DLD1 (cell line): ENCODE data around the gene CCL19.

Experiments used
- in situ Hi-C: cut with HindIII; loops from 2 replicates; pipeline ENCODE4 v1.10.0; 2017; ENCODE audit warnings: low sequenced_read_pairs

Gene CCL19

DNA sequence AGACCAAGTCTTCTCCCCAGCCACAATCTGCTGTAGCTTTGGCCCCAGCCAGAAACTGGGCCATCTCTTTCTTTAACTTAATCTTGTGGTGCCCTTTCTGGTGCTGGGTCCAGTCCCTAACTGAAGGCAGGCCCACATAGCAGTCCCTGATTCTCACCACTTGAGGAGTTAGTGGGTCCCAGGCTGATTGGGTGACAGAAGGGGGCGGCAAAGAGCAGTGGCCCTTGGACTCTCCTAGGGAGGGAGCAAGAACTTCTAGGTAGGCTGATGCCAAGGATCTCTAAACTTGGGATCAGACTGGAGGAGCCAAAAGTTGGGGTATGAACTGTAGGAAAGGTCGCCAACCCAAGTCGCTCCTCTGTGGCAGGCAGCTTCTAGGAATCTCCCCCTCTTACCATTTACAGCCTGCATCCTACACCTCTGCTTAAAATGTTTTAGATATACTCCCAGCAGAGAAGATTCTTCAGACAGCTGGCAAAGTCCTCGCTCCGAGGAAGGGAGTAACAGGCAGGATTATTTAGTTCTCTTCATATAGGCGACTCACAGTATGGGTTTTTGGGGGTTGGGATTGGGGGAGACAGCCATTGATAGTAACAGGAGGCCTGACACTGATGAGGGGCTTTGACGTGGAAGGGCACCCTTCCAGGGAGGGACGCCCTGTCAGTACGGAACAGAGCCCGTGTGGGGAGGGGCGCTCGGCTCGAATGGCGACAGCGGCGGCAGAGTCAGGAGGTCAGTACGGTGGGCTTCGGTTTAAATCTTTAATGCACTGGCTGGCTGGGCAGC is 26.6 kb downstream of the CCL19 start:
- in situ Hi-C loops: no loop called here

DNA sequence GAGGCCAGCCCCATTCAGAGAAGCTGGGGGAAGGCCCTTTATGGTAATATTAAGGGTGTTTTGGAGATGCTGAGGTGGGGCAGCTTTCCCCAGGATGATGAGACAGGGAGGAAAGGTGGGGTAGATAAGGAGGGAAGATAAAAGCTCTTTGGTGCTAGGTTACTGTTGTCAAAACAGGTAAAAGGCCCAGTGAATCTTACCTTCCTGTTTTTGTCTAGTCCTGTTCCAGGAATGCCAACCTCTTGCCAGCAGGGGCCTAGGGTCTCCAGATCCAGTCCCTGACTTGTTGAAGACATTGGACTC is 27.8 kb downstream of the CCL19 start:
- in situ Hi-C loops: no loop called here

DNA sequence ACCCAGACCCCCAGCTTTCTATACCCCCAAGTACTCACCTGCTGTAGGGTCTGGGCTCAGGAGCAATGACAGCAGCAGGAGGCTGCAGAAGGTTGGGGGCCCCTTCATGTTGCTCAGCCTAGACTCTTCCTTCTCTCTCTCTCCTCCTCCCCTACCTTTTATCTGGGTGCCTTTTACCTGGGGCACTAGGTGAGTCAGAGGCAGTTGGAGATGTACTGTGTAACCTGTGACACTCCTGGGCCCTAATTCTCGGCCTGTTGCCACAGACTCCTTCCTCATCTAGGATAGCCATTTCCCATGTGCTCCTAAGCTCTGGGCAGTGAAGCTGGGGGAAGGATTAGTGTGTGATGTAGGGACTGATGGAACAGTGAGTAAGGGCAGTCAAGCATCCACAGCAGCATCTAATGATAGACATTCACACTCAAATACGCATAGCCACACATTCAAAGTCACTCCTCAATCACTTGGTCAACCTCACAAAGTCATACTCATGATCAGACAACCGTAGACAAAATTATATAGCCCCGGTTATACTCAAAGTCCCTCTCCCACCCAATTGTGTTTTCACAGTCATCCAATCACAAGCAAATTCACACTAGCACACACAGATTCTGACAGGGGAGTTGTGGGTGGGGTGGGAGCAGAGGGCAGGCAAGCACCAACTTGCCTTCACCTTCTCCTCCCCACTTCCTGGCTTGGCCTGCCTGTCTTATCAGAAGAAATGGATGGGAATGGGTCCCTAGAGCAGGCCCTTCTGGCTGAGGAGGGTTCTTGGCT is 28.4 kb downstream of the CCL19 start, which contains the start of gene CCL27:
TSS of gene CCL27 (minus strand) at position 132 of the 777 bp plus-strand sequence. CDS start at position 108, 24 bp downstream.
- in situ Hi-C loops: no loop called here

DNA sequence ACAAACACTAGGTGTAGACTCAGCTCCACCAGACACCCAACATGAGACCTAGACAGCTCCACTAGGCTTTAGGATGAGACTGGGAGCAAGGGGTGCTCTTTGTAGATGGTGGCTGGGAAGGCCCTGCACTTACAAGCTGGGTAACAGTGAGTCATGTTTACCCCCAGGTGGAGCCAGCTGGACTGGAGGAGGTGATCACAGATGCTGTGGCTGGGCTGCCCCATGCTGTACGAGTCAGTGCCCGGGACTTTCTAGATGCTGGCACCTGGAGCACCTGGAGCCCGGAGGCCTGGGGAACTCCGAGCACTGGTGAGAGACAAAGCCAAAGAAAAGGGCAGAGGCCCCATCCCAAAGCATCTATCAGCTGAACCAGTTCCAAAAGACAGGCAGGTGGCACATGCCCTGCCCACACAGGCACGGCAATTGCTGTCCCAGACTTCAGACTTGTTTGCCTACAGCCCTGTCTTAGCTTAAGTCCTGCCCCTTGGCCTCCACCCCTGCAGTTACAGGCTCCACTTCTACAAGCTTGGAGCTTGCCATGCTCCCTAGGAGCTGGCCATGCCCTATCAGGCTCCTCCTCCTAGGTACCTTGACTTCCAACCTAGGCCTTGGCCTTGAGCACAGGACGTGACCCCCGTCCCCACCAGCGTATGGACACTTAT is 31.4 kb downstream of the CCL19 start:
- in situ Hi-C loops: no loop called here

DNA sequence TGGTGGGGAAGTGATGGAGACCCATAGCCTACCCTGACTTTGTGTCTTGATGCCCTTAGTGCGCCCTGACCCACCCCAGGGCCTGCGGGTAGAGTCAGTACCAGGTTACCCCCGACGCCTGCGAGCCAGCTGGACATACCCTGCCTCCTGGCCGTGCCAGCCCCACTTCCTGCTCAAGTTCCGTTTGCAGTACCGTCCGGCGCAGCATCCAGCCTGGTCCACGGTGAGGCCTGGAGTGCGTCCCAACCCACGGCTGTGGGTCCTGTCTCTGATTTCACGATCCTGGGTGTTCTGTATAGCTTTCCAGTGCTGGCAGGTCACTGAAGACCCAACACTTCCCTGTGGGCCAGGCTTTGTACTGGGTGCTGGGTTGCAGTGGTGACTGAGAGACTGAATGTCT is 32.6 kb downstream of the CCL19 start:
- in situ Hi-C loops: no loop called here

DNA sequence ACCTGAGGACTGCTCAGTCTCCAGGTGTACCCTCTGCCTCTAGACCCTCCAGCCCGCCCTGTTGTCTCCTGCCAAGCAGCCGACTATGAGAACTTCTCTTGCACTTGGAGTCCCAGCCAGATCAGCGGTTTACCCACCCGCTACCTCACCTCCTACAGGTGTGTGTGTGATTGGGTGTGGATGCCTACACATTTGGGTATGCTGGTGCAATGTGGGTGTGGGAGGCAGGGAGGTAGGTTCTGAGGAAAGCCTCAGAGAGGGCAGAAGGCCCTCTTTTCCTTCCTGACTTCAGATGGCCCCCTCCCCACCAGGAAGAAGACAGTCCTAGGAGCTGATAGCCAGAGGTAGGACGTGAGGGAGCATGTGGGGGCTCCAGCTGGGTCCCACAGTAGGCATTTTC is 34.1 kb downstream of the CCL19 start:
- in situ Hi-C loops: no loop called here

DNA sequence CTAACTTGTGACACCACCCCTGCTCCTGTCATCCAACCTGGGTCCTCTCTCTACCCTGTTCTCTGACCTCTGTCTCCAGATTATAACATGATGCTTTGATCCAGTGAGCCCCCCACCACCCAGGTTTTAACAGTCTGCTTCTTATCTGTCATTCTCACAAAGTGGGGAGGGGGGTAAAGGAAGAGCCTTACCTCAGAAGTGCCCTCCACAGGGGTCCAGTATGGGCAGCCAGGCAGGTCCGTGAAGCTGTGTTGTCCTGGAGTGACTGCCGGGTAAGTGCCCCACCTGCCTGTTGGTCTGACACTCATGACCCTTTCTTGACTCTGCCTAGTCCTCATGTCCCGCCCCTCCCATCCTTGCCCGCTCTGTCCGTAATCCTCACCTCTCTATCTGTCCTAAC is 35.7 kb downstream of the CCL19 start:
- in situ Hi-C loops: no loop called here

DNA sequence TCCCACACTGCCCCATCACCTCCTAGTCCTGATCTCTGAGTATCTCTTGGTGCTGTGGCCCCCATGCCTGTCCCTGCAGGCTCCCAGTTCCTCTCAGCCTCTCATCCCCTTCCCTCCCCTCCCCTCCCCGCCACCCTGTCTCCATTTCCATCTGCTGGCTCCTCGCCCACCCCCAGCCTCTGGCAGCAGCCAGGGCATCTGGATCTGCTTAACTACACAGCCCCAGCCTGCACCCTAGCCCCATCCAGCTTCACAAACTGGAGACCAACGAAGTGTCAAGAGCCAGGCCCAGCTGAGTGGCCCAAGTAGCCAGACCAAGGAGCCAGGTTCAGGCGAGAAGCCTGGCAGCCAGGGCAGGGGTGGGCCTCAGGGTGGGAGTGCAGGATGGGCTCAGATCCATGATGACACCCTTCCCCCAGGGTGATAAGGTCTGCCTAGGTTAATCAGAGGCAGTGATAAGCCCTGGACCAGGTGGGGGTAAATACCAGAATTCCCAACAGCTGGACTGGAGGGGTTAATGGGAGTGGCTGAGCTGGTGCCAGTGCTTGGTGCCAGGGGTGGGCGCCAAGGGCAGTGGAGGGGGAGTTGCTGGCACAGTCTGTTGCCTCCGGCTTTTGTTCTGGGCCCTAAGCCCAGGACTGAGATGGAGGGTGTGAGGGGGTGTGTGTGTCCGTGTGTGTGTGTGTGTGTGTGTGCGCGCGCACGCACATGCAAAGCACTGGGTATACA is 36.6 kb downstream of the CCL19 start:
- in situ Hi-C loops: no loop called here

DNA sequence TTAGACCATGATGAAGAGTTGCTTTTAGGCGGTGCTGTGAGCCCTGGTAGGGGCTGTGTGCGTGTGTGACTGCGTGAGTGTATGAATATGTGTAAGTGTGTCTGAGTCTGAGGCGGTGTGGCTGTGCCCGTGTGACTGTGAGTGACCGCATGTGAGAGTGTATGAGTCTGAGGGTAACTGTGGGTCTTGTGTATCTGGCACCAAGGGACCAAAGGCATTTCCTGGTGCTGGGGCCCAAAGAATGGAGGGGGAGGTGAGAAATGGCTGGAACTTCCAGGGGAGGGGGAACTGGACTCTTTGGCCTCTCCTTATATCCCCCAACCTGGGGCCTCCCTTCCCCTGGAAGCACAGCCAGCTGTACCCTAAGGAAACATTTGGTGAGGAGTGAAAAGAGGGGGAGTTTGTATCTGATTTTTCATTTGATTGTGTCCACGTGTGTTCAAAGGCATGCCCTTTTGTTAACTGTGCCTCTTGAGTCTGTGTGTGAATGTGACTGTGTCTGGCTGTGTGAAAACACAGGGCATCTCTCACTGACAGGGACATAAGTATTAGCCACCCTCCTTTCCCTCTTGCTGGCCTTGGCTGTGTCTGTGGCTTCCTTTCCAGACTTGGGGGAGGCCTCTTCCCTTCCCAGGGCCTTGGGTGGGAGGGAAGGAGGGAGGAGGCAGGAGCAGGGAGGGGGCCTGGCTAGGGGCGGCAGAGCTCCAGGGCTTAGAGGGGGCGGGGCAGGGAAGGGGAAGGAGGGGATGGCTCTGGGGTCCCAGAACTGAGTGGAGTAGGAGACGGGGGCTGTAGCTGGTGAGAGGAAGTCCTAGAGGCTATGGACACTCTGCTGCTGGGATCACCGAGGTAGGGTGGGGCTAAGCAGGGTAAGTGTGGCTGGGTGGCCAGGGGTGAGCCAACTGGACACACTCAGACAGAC is 37.7 kb downstream of the CCL19 start:
- in situ Hi-C loops: no loop called here

DNA sequence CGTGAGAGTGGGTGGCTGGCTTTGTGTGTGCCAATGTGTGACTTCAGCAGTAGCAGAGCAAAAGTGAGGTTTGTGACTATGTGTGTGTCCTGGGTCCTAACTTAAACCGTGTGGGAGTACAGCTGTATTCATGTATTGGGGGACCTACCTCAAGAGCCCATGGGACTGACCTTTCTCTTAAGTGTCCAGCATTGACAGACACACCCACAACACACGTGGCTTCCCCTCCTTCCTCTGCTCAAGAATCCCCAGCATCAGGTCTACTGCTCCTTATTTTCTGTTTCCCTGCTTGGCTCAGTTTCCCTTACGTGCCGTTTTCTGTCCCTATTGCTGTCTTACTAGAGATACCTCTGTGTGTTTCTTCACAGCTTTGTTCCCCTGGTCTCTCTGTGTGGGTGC is 38.5 kb downstream of the CCL19 start:
- in situ Hi-C loops: no loop called here

DNA sequence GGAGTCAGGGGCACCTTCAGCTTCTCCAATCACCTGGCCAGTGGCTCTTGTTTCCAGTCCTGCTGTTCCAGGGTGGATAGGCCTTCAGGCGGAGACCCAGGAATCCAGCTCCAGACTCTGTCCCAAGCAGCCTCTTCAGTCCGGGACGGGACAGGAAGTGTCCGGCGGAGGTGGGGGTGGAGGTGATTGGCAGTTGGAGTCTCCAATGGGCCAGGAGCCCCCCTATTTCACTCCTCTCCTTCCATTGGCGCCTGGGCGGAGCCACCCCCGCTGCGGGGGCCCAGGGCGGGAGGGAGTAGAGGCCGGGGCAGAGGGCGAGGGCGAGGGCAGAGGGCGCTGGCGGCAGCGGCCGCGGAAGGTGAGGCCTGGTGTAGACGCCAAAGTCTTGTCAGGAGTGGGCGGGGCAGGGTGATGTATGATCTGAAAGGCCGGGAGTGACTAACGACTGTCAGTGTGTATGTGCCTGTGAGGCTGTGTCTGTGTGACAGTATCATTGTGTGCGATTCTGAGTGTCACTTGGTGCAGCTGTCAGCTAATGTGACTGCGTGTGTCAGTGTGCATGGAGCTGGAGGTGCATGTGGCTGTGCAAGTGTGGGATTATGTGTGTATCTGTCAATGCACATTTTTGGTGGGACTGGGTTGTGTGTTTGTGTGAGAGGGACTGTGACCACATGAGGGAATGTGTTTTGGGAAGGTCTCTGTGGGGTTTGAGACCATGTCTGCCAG is 39.0 kb downstream of the CCL19 start, which contains the start of gene IL11RA:
TSS of gene IL11RA (plus strand) at position 310 of the 726 bp plus-strand sequence. CDS start 3,033 bp downstream, outside the sequence.
- in situ Hi-C loops: no loop called here

DNA sequence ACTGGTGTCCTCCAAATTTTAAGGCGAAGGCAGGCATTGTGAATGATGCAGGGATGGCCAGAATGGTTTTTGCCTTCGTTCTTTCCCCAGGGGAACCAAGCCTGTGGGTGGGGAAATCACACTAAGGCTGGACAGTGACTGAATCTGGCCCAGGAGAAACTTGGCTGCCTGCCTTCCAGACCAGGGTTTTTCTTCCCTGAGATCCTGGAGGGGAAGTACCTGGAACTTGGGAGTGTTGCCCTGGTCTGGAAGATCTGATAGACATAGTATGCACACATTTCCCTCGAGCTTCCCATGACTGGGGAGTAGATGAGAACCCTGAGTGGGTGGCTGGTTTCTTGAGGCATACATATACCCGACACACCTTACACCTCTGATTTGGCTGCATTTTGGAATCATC is 39.8 kb downstream of the CCL19 start:
- in situ Hi-C loops: no loop called here

DNA sequence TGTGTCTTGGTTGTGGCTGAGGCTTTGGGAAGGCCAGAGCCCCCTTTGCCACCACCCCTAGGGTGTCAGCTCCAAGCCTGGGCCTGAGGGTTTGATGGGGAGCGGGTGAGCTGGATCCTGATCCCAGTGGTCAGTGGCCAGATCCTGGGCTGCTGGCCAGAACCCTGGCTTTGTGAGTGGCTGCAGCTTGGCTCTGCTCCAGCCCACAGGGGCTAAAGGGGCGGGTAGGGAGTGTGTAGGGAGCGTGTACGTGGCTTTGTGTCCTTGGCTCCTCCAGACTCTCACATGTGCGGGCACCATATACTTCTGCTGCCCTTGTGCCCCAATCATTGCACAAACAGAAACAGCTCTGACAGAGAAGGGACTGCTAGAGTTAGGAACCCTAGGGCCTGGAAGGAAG is 40.3 kb downstream of the CCL19 start:
- in situ Hi-C loops: no loop called here

DNA sequence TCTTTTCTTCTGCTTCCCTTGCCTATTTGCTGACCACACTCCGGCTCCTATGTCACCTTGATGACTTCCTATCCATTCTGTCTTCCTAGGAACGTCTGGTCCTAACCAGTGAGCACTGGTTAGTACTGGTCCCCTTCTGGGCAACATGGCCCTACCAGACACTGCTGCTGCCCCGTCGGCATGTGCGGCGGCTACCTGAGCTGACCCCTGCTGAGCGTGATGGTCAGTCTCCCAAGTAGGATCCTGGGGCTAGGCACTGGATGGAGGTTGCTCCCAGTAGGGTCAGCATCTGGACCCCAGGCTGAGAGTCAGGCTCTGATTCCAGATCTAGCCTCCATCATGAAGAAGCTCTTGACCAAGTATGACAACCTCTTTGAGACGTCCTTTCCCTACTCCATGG is 42.4 kb downstream of the CCL19 start:
- in situ Hi-C loops: no loop called here

DNA sequence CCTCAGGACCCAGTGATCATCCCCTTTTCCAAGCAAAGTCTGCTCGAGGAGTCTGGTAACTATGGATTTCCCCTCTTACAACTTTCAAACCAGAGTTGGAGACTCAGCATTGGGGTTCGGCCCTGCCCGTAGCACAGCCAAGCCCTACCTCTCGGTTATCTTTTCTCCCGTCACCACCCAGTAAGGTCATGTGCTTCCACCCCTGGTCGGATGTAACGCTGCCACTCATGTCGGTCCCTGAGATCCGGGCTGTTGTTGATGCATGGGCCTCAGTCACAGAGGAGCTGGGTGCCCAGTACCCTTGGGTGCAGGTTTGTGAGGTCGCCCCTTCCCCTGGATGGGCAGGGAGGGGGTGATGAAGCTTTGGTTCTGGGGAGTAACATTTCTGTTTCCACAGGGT is 43.4 kb downstream of the CCL19 start:
- in situ Hi-C loops: no loop called here

DNA sequence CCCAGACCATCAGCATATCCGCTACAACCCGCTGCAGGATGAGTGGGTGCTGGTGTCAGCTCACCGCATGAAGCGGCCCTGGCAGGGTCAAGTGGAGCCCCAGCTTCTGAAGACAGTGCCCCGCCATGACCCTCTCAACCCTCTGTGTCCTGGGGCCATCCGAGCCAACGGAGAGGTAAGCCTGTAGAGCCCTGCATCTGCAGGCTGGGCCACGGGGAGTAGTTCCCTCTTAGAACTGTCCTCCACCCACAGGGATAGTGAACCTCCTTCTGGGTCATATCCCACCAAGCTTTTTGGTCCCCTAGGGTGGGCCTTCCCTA is 44.0 kb downstream of the CCL19 start:
- in situ Hi-C loops: no loop called here

DNA sequence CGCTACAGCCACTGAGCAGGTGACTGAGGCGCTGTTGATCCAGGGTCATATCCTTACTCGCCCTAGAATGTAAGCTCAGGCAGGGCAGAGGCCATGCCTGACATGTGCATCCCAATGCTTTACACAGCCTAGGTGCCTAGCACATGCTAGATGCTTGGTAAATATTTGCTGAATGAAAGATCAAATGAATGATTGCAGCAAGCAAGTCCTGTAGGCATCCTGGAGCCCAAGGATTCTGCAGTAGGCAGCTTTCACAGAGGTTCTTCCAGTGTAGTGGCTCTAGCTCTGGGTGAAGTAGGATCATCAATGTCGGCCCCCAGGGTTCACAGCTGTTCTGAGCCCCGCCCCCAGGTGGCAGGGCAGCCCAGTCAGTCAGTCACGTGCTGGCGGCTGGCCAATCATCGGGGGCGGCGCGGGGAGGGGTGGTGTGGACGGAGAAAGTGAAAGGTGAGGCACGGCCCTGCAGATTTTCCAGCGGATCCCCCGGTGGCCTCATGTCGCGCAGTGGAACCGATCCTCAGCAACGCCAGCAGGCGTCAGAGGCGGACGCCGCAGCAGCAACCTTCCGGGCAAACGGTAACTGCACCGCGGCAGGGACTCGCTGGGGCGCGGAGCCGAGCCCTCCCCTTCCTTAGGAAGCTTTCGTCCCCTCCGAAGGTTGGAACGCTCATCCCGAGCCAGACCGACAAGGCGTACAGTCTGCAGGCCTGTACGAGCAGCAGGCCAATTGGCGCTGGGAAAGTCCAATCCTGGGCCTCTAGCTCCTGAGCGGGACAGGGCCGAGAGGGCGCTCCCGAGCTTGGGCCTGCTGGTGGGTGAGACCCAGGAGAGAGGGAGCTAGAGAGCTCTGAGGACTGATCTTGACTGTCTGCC is 44.6 kb downstream of the CCL19 start, which contains the start of gene GALT:
TSS of gene GALT (plus strand) at position 465 of the 873 bp plus-strand sequence. CDS start at position 495, 30 bp downstream.
- in situ Hi-C loops: no loop called here

DNA sequence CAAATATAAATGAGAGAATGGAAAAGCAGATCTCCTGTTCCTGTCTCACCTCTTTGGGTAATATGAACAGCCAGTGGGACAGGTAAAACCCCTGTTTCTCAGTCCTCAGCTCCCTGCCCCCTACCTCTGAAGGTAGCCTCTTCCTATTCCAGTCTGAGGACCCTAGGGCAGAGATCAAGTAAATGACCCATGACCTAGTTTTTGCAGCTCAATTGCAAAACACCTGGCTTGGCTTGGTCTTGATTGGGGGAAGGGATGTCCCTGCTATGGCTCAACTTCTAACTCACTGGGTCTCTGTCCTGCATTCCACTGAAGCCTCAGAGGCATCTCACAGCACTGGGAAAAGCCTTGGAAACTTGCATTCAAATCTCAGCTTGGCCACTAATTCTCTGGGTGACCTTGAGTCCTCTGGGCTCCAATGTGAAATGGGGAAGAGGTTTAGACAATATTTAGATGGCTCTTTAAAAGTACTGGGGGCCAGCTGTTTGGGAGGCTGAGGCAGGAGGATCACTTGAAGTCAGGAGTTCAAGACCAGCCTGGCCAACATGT is 46.2 kb downstream of the CCL19 start:
- in situ Hi-C loops: no loop called here
